Stimulated activated CD4-positive, alpha-beta T cell treated with anti-CD3 and anti-CD28 coated beads, Interleukin-15, amount 100 ng/mL, for 48 hours (primary cell): Measurements from ENCODE around the gene HM13.
"Not testable (repeated sequence)": the region's sequence is repeated elsewhere in the genome, so short reads cannot be mapped to it uniquely, and the experiment has no call there.

ENCODE experiments used
- DNase-seq, 2 donors: peaks; one replicate each; pipeline ENCODE4 v3.0.0-alpha.2; 2020; ENCODE audit warnings: low read depth in 2 of 2

The HM13 gene

DNA sequence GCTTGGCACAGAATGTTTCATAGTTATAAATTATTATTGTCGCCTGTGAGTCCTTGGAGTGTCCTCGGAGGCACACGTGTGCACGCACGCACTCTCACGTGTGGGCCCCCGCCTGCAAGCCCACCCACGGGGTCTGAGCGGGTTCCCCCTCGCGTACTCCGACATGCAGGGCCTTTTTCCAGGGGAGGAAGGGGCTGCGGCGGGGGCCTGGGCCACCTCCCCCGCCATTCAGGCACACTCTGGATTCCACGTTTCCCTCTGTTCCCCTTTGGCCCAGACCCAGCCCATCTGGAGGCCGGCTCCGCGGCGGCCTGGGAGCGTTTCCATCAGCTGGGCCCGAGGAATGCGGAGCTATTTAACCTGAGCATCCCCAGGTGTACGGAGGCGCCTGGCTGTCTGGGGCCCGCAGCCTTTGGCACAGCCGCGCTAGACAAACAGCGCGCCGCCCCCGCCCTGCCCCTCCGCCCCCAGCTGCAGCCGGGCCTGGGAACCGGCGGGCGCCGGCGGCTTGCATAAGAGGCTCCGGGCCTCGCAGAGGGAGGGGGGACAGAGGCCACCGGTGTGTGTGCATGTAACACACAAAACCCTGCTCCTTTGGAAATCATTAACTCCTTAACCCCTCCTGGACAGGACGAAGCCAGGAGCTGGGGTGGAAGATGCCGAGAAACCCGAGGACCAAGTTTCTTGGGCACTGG is 94.2 kb downstream of the HM13 start:
- DNase-seq: no peak

GRCh38 chr20:31612271-31612640 is 98.0 kb downstream of the HM13 start:
- not testable (repeated sequence) for DNase-seq

- no peak for DNase-seq
Measured at GRCh38 chr20:31615416-31615815, 101.2 kb downstream of the HM13 start.

DNA sequence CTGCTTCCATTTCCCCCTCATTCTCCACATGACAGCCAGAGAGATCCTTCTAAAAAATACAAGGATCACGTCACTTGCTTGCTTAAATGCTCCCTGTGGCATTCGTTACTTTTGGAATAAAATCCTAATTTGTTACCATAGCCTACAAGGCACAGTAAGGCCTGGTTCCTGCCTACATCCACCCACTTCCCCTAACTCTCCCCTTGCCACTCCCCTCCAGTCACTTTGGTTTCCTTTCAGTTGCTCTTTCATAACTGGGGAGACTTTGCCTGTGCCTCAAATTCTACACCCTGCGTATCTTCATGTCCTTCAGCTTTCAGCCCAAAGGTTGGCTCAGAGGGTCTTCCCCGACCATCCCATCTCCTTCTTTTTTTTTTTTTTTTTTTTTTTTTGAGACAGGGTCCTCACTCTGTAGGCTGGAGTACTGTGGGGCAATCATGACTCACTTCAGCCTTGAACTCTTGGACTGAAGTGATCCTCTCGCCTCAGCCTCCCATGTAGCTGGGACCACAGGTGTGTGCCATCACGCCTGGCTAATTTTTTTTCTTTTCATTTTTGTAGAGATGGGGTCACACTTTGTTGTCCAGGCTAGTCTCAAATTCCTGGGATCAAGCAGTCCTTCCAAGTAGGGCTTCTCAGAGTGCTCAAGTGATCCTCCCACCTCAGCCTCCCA is 103.3 kb downstream of the HM13 start:
- no peak for DNase-seq
